Measurements from ENCODE around the gene KCNH1. TPM values are rescaled to one million over a fixed set of nuclear protein-coding genes. Genes with fewer than 3 reads are reported as not detected.

KCNH1 gene
- total RNA-seq, 3 donors from 2014 or later = 0.81 to 1.7 (median 1.2) TPM

DNA sequence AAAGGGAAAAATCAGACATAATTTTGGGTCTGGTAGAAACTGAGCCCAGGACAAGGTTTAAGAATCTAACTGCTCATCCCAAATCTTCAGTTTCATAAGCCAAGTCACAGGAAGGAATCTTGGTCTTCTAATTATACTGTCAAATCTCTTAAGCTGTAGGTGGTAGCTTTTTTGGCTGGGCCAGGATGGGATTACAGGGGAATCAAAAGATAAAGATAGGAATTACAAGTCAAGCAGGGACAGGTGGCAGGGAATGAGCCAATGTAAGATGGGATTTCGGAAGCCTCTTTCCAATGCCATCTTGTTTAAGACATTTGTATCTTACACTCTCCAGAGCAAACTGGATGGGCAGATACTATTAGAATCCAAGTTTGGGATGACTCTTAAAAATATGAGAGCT lies 383.5 kb downstream of the KCNH1 start:
- TF ChIP-seq, protein P1, sequence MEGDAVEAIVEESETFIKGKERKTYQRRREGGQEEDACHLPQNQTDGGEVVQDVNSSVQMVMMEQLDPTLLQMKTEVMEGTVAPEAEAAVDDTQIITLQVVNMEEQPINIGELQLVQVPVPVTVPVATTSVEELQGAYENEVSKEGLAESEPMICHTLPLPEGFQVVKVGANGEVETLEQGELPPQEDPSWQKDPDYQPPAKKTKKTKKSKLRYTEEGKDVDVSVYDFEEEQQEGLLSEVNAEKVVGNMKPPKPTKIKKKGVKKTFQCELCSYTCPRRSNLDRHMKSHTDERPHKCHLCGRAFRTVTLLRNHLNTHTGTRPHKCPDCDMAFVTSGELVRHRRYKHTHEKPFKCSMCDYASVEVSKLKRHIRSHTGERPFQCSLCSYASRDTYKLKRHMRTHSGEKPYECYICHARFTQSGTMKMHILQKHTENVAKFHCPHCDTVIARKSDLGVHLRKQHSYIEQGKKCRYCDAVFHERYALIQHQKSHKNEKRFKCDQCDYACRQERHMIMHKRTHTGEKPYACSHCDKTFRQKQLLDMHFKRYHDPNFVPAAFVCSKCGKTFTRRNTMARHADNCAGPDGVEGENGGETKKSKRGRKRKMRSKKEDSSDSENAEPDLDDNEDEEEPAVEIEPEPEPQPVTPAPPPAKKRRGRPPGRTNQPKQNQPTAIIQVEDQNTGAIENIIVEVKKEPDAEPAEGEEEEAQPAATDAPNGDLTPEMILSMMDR (IDR thresholded peaks at IDR 0.05) = no peak
- Histone ChIP-seq H3K4me3 (no peak overlapping the region), H3K36me3 (ENCODE audit: low read depth) (no peaks in the 10 kb centered on the region), H3K4me1 (ENCODE audit: low read depth) (no peaks in the 10 kb centered on the region), H3K9me3 (no peaks in the 10 kb centered on the region)
- DNase-seq = no peak
- ATAC-seq = no peak
- intact Hi-C loops (cut with DNase I, micrococcal nuclease) = no loop called here

- no peak for DNase-seq
- no peak for ATAC-seq
These were observed 385.2 kb downstream of the KCNH1 start for GRCh38 chr1:210748796-210749195.

GRCh38 chr1:210747890-210748289 lies 386.1 kb downstream of the KCNH1 start:
- intact Hi-C loops (cut with DNase I, micrococcal nuclease) = no loop called here
- TF ChIP-seq, protein P1 (IDR thresholded peaks at IDR 0.05) = no peak
- no peak overlapping the region for H3K4me3 ChIP-seq
- H3K4me1 ChIP-seq (ENCODE audit: low read depth) = no peaks in the 10 kb centered on the region
- no peaks in the 10 kb centered on the region for H3K9me3 ChIP-seq
- no peaks in the 10 kb centered on the region for H3K36me3 ChIP-seq (ENCODE audit: low read depth)
- DNase-seq (no peak), ATAC-seq (no peak)

More at GRCh38 chr1:210748796-210749195, 385.2 kb downstream of the KCNH1 start:
- Histone ChIP-seq H3K9me3 (no peaks in the 10 kb centered on the region), H3K36me3 (ENCODE audit: low read depth) (no peaks in the 10 kb centered on the region), H3K4me1 (ENCODE audit: low read depth) (no peaks in the 10 kb centered on the region), H3K4me3 (no peak overlapping the region)
- intact Hi-C loops (cut with DNase I, micrococcal nuclease) = no loop called here
- TF ChIP-seq, protein P1 (IDR thresholded peaks at IDR 0.05) = no peak

GRCh38 chr1:210747112-210747511 lies 386.8 kb downstream of the KCNH1 start:
- no peaks in the 10 kb centered on the region for H3K36me3 ChIP-seq (ENCODE audit: low read depth)
- no peak for DNase-seq
- no peaks in the 10 kb centered on the region for H3K9me3 ChIP-seq
- TF ChIP-seq, protein P1 (IDR thresholded peaks at IDR 0.05) = no peak
- H3K4me3 ChIP-seq = no peak overlapping the region
- no peak for ATAC-seq
- no peaks in the 10 kb centered on the region for H3K4me1 ChIP-seq (ENCODE audit: low read depth)
- intact Hi-C loops (cut with DNase I, micrococcal nuclease) = no loop called here

DNA sequence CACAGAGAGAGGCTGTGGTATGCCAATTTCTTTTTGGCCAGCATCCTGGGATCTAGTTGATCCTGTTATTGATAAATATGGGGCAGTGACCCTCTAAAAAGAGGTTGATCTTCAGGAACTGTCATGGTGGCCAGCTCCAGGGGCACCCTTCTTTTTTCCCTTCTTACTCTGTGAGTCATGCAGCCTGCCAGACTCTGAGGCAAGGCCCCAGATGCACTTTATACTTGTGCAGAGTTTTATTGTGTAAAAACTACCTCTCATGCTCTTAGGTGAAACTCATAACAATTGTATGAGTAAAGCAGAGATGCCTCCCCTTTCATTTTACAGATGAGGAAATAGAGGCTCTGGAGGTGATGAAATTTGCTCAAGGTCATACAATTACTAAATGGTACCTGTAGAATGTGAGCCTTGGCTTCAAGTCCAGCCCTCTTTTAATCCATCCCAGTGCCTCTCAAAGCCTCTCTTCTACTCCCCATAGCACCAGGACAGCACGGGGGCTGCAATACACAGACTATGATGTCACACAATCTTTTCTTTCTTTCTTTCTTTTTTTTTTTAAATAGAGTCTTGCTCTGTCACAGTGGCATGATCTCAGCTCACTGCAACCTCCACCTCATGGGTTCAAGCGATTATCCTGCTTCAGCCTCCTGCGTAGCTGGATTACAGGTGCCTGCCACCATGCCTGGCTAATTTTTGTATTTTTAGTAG lies 387.8 kb downstream of the KCNH1 start:
- Histone ChIP-seq H3K36me3 (ENCODE audit: low read depth) (no peaks in the 10 kb centered on the region), H3K4me3 (no peak overlapping the region), H3K9me3 (no peaks in the 10 kb centered on the region), H3K4me1 (ENCODE audit: low read depth) (no peaks in the 10 kb centered on the region)
- intact Hi-C loops (cut with DNase I, micrococcal nuclease) = no loop called here
- ATAC-seq (no peak), DNase-seq (no peak)
- TF ChIP-seq, protein P1 (IDR thresholded peaks at IDR 0.05) = no peak

Data from mucosa of descending colon (tissue), 3 donors.